Trophoblast cell (in vitro differentiated cells and primary cell): ENCODE results near the gene ILK. TPM values are rescaled to one million over a fixed set of nuclear protein-coding genes. Genes with fewer than 3 reads are reported as not detected.

Experiments used
- DNase-seq, 2 donors: peaks; one replicate each; pipeline ENCODE4 v3.0.0-alpha.2; 2016
- H2AFZ ChIP-seq: 2 replicates; pipeline ENCODE4 v1.6.1; 2013; ENCODE audit warnings: low read length, moderate library complexity, mild to moderate bottlenecking; ENCODE audit not compliant: insufficient read depth, poor library complexity
- H2AK5ac ChIP-seq: 2 replicates; pipeline ENCODE4 v1.6.1; 2013; ENCODE audit warnings: mild to moderate bottlenecking, low read length
- H2BK120ac ChIP-seq: 2 replicates; pipeline ENCODE4 v1.6.1; 2013; ENCODE audit warnings: low read length, mild to moderate bottlenecking, moderate library complexity; ENCODE audit not compliant: insufficient read depth, poor library complexity
- H2BK12ac ChIP-seq: 2 replicates; pipeline ENCODE4 v1.6.1; 2013; ENCODE audit warnings: mild to moderate bottlenecking, low read length, moderate library complexity
- H2BK5ac ChIP-seq: 2 replicates; pipeline ENCODE4 v1.6.1; 2013; ENCODE audit warnings: low read length, low read depth, moderate library complexity, mild to moderate bottlenecking; ENCODE audit not compliant: poor library complexity
- H3K14ac ChIP-seq: 2 replicates; pipeline ENCODE4 v1.6.1; 2013; ENCODE audit warnings: mild to moderate bottlenecking, low read length
- H3K18ac ChIP-seq: 2 replicates; pipeline ENCODE4 v1.6.1; 2013; ENCODE audit warnings: mild to moderate bottlenecking, low read length
- H3K23ac ChIP-seq: 2 replicates; pipeline ENCODE4 v1.6.1; 2013; ENCODE audit warnings: low read length
- H3K27ac ChIP-seq: 2 replicates; pipeline ENCODE4 v1.5.1; 2013; ENCODE audit warnings: low read depth, mild to moderate bottlenecking, inconsistent platforms, low read length, moderate library complexity
- H3K27me3 ChIP-seq: 2 replicates; pipeline ENCODE4 v1.6.1; 2013; ENCODE audit warnings: inconsistent platforms, mild to moderate bottlenecking, low read length, moderate library complexity; ENCODE audit not compliant: insufficient read depth
- H3K36me3 ChIP-seq, 2 experiments: 1 replicate in 1 of 2; 2 replicates in 1 of 2; pipeline ENCODE4 v1.6.1; 2013; ENCODE audit warnings: low read length in 2 of 2, mild to moderate bottlenecking in 2 of 2, moderate library complexity in 1 of 2; ENCODE audit not compliant: insufficient read depth in 2 of 2, control insufficient read depth in 1 of 2
- H3K4ac ChIP-seq: 2 replicates; pipeline ENCODE4 v1.6.1; 2013; ENCODE audit warnings: low read depth, mild to moderate bottlenecking, low read length, moderate library complexity
- H3K4me1 ChIP-seq, 2 experiments: 1 replicate in 1 of 2; 2 replicates in 1 of 2; pipeline ENCODE4 v1.6.1; 2013; ENCODE audit warnings: low read length in 2 of 2, mild to moderate bottlenecking in 2 of 2, moderate library complexity in 1 of 2; ENCODE audit not compliant: insufficient read depth in 2 of 2, control insufficient read depth in 1 of 2
- H3K4me2 ChIP-seq: 2 replicates; pipeline ENCODE4 v1.6.1; 2013; ENCODE audit warnings: inconsistent platforms, mild to moderate bottlenecking, low read length, moderate library complexity
- H3K4me3 ChIP-seq: 2 replicates; pipeline ENCODE4 v1.5.1; 2013; ENCODE audit warnings: mild to moderate bottlenecking, low read depth, low read length, inconsistent platforms
- H3K79me1 ChIP-seq: one replicate; pipeline ENCODE4 v1.6.1; 2013; ENCODE audit warnings: low read length
- H3K79me2 ChIP-seq: 2 replicates; pipeline ENCODE4 v1.6.1; 2013; ENCODE audit warnings: low read length, mild to moderate bottlenecking; ENCODE audit not compliant: control insufficient read depth, insufficient read depth, poor library complexity
- H3K9ac ChIP-seq: 2 replicates; pipeline ENCODE4 v1.6.1; 2013; ENCODE audit warnings: mild to moderate bottlenecking, low read length
- H3K9me3 ChIP-seq: 2 replicates; pipeline ENCODE4 v1.6.1; 2013; ENCODE audit warnings: low read depth, mild to moderate bottlenecking, control low read depth, inconsistent platforms, low read length; ENCODE audit not compliant: insufficient read depth
- H4K12ac ChIP-seq: 2 replicates; pipeline ENCODE4 v1.6.1; 2013; ENCODE audit warnings: low read depth, mild to moderate bottlenecking, low read length, moderate library complexity
- H4K8ac ChIP-seq: 2 replicates; pipeline ENCODE4 v1.6.1; 2013; ENCODE audit warnings: low read depth, mild to moderate bottlenecking, low read length, moderate library complexity
- H4K91ac ChIP-seq: one replicate; pipeline ENCODE4 v1.6.1; 2013; ENCODE audit warnings: low read depth, mild to moderate bottlenecking, low read length, moderate library complexity
- WGBS: extraction: QIAGEN DNeasy Blood & Tissue Kit; methylation state at CpG from one replicate; pipeline ENCODE4 v1.1.7; 2013; ENCODE audit warnings: missing lambda C conversion rate; ENCODE audit not compliant: insufficient read length, insufficient coverage; ENCODE audit errors: extremely low coverage; 5-methylcytosine and 5-hydroxymethylcytosine counted together
- polyA plus RNA-seq: library from polyadenylated mRNA; stranded (reverse); fragments of 200-250 nt; gene quantifications from 2 replicates; pipeline ENCODE4 v1.2.3, GENCODE V29; 2013

Gene ILK
- 231 and 245 TPM in 2 replicates for polyA plus RNA-seq

DNA sequence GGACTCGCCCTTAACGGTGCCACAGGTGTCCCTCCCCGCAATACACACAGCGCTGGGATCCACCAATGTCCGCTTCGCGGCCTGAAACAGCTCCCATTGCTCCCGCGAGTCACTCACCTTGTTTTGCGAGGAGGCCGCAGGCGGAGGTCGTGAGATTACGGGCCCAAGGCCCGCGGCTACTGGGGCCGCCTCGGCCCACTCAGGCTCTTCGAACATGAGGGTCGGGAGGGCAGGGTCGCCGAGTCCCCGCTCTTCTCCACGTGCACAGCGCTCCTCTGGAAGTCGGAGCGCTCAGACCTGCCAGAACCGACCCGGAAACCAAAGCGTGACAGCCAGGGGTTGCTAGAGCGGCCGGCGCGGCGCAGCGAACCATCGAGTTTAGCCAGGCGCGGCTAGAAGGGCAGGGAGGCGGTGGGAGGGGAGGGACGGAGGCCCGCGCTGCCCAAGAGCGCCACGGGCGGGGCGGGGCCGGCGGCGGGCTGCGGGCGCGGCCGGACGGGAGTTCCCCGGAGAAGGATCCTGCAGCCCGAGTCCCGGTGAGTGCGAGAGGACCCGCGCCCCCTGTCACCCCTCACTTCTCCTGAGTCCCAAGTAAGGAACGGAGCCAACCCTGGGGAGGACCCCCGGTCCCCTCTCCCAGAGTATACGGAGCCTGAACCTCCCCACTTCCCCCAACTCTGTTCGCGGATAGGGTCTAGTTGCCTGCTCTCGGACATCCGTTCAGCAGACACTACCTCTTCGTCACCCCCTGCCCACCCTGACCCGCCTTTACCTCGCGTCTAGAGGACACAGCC lies at the start of gene ILK, which contains the start of gene RRP8:
Gene ILK, plus strand, starts transcription at position 488 of the 794 bp plus-strand sequence. CDS start 498 bp downstream, outside the sequence.
Gene RRP8, minus strand, starts transcription at position 330 of the 794 bp plus-strand sequence. Its CDS starts 114 bp downstream, at position 216.
- no peaks in the 10 kb centered on the region for H3K9me3 ChIP-seq
- WGBS = no CpG with 5 or more reads among the region's 72 CpGs

DNA sequence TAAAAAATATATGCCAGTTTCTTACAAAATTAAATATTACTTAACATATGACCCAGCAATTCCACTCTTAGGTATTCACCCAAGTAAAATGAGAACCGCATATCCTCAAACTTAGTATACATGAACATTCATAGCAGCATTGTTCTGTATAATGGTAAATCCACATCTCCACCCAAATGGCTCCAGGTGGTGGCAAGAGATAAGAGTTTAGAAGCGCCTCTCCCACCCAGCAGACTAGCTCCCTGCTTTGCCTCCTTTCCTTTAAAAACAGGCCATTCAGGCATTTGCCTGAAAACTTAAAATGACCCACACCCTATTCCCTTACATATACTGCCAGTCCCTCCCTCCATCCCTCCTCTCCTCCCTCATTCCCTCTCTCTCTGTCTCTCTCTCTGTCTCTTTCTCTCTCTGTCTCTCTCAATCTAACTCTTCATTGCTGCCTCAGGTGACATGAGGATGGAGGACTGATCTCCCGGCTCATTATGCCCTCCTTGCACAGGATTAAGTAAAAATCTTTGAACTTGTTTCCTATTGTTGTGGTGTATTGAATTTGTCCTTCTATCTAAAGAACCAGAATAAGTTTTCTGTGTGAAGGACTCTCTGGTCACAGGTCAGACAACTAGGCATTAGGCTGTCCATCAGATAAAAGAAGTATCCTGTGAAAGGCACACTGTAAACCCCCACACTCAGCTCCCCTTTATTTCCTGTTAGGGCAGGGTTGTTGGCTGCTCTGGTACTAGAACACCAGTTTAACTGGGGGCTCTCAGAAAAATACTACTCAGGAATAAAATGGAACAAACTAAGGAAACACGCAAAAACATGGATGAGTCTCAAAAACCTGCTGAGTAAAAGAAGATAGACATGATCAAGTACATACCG lies 48.5 kb upstream of the ILK start:
- no peaks in the 10 kb centered on the region for H3K36me3 ChIP-seq
- H2AFZ ChIP-seq = no peak overlapping the region
- H3K4me3 ChIP-seq = no peak overlapping the region
- H3K18ac ChIP-seq = no peak overlapping the region
- H2AK5ac ChIP-seq = no peak overlapping the region
- no peak for DNase-seq
- H4K8ac ChIP-seq = no peak overlapping the region
- H3K79me1 ChIP-seq = no peaks in the 10 kb centered on the region
- H3K9me3 ChIP-seq = no peaks in the 10 kb centered on the region
- no peak overlapping the region for H4K91ac ChIP-seq
- H3K23ac ChIP-seq = no peak overlapping the region
- H2BK5ac ChIP-seq = no peak overlapping the region
- no peak overlapping the region for H4K12ac ChIP-seq
- no peaks in the 10 kb centered on the region for H3K27me3 ChIP-seq
- no peak overlapping the region for H2BK12ac ChIP-seq
- no peaks in the 10 kb centered on the region for H3K4me1 ChIP-seq
- WGBS = no CpG with 5 or more reads among the region's 5 CpGs
- no peak overlapping the region for H3K4ac ChIP-seq
- no peak overlapping the region for H3K4me2 ChIP-seq
- no peak overlapping the region for H2BK120ac ChIP-seq
- no peaks in the 10 kb centered on the region for H3K79me2 ChIP-seq
- H3K27ac ChIP-seq = no peak overlapping the region
- H3K14ac ChIP-seq = no peak overlapping the region
- no peak overlapping the region for H3K9ac ChIP-seq

More for the DNA sequence above, at the start of gene ILK, which contains the start of gene RRP8:
- Histone ChIP-seq H2BK5ac (peak within 1 kb of the TSS; percentile 93), H3K18ac (peak within 1 kb of the TSS; percentile 87), H3K4me1 (peaks cover 12 to 25% of the 10 kb centered on the region in 2 experiments), H3K27ac (peak within 1 kb of the TSS; percentile 87), H4K91ac (peak within 1 kb of the TSS; percentile 87), H2BK120ac (peak within 1 kb of the TSS; percentile 88), H3K36me3 (peaks cover 28 to 40% of the 10 kb centered on the region in 2 experiments), H2BK12ac (peak within 1 kb of the TSS; percentile 72), H3K4me3 (peak within 1 kb of the TSS; percentile 80), H4K12ac (peak within 1 kb of the TSS; percentile 98), H4K8ac (peak within 1 kb of the TSS; percentile 95), H3K14ac (peak within 1 kb of the TSS; percentile 98), H3K27me3 (no peaks in the 10 kb centered on the region), H3K79me2 (peaks cover 27% of the 10 kb centered on the region), H3K9ac (peak within 1 kb of the TSS; percentile 93), H3K4ac (peak within 1 kb of the TSS; percentile 89), H3K4me2 (peak within 1 kb of the TSS; percentile 93), H3K79me1 (peaks cover 25% of the 10 kb centered on the region), H2AK5ac (peak within 1 kb of the TSS; percentile 61), H3K23ac (no peak within 1 kb of the TSS), H2AFZ (peak within 1 kb of the TSS; percentile 89)
- peak; percentile 73 to 90 for DNase-seq

DNA sequence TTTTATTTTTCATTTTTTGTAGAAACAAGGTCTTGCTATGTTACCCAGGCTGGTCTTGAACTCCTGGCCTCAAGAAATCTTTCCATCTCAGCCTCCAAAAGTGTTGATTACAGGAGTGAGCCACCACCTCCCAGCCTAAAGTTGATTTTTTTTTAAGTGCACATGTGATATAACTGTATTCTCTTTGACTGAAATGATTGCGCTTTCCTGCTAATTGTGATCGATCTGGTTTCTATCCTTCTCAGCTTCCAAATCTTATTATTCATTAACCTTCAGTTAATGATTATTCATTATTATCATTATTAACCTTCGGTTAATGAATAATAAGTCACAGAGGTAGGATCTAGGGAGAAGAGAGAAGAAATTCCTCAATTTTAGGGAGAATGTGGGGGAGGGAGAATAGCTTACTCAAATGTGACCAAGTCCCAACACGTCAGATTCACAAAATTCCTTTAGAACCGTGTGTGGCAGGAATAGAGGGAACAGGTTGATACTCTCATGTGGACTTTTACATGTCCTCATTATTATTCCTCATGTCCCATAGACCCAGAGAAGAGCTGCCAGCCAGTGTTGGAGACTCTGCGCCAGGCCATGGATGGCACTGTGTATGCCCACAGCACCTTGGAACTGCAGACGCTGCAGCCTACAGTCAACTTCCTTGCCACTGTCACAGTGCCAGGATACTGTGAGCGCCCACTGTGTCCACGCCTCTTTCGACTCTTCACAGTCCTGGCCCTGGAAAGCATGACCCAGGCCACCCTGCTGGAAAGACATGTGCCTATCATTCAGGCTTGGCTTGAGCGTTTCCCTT lies 47.2 kb upstream of the ILK start:
- H3K14ac ChIP-seq = no peak overlapping the region
- H4K12ac ChIP-seq = no peak overlapping the region
- H3K9ac ChIP-seq = no peak overlapping the region
- no peak overlapping the region for H3K23ac ChIP-seq
- peak overlapping the region; percentile 42 for H3K4me3 ChIP-seq
- no peak overlapping the region for H2AK5ac ChIP-seq
- no peaks in the 10 kb centered on the region for H3K4me1 ChIP-seq
- no peak overlapping the region for H4K8ac ChIP-seq
- H3K9me3 ChIP-seq = no peaks in the 10 kb centered on the region
- no peak for DNase-seq
- no peak overlapping the region for H2AFZ ChIP-seq
- H3K4ac ChIP-seq = no peak overlapping the region
- no peaks in the 10 kb centered on the region for H3K36me3 ChIP-seq
- no peak overlapping the region for H2BK12ac ChIP-seq
- no peaks in the 10 kb centered on the region for H3K27me3 ChIP-seq
- H4K91ac ChIP-seq = no peak overlapping the region
- H3K4me2 ChIP-seq = no peak overlapping the region
- H3K27ac ChIP-seq = no peak overlapping the region
- no peaks in the 10 kb centered on the region for H3K79me1 ChIP-seq
- no peak overlapping the region for H2BK120ac ChIP-seq
- WGBS = no CpG with 5 or more reads among the region's 11 CpGs
- no peak overlapping the region for H2BK5ac ChIP-seq
- no peak overlapping the region for H3K18ac ChIP-seq
- H3K79me2 ChIP-seq = no peaks in the 10 kb centered on the region

DNA sequence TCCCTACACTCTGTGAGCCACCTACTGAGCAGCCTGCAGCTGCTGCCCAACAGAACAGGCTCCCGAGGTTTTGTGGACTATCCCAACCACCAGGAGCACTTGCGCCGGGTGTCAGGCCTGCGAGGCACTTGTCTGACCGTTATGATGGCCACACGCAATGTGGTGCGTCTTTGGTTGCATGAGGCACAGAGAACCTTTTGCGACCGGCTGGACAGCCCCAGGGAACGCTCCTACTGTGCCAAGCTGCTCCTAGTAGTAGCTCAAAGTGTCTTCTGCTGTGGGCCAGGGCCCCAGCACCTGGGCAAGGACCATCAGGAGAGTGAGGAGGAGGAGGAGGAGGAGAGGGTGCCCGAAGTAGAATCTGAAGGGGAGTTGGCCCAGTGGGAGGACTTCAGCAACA lies 46.5 kb upstream of the ILK start:
- Histone ChIP-seq H2AFZ (no peak overlapping the region), H3K23ac (no peak overlapping the region), H4K12ac (no peak overlapping the region), H3K4me3 (no peak overlapping the region), H2BK120ac (no peak overlapping the region), H3K18ac (no peak overlapping the region), H3K14ac (no peak overlapping the region), H3K9me3 (no peaks in the 10 kb centered on the region), H3K79me2 (no peaks in the 10 kb centered on the region), H3K4me1 (no peaks in the 10 kb centered on the region), H3K36me3 (no peaks in the 10 kb centered on the region), H2BK5ac (no peak overlapping the region), H3K9ac (no peak overlapping the region), H4K8ac (no peak overlapping the region), H2AK5ac (no peak overlapping the region), H4K91ac (no peak overlapping the region), H3K4me2 (no peak overlapping the region), H3K4ac (no peak overlapping the region), H3K27ac (no peak overlapping the region), H3K79me1 (no peaks in the 10 kb centered on the region), H2BK12ac (no peak overlapping the region), H3K27me3 (no peaks in the 10 kb centered on the region)
- WGBS = no CpG with 5 or more reads among the region's 11 CpGs
- DNase-seq = no peak
